GM10266 (cell line): ENCODE results near the gene GAD1.

Experiments used
- DNase-seq: peaks from one replicate; pipeline ENCODE4 v3.0.0; 2012; ENCODE audit errors: extremely low spot score
- TF ChIP-seq, protein P1 (sequence below): IDR thresholded peaks from 2 replicates; pipeline ENCODE4 v1.5.1; 2012; ENCODE audit warnings: mild to moderate bottlenecking, low read depth; ENCODE audit not compliant: control insufficient read depth, insufficient read depth; ENCODE audit errors: missing control alignments

GAD1 gene

DNA sequence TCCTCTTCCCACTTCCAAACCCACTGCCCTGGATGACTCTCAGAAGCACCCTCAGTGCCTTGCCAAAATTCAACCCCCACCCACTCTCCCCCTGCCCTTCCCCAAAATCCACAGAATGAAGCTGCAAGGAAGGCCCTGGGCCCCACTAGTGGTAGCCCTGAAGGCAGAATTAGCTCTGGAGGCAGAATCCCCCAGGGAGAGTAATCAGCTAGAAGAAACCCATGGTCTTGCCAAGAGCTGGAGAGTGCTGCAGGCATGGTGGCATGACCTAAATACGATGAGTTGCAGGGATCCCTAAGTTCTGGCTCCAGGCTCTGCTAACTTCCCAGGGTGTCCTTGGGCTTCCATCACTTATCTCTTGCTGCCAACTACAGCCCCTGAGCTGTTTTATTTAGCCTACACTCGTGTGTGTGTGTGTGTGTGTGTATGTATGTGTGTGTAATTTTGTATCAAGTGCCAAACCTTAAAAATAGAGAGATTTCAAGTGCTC is 7.9 kb downstream of the GAD1 start:
- DNase-seq, result no peak
- TF ChIP-seq, protein P1, sequence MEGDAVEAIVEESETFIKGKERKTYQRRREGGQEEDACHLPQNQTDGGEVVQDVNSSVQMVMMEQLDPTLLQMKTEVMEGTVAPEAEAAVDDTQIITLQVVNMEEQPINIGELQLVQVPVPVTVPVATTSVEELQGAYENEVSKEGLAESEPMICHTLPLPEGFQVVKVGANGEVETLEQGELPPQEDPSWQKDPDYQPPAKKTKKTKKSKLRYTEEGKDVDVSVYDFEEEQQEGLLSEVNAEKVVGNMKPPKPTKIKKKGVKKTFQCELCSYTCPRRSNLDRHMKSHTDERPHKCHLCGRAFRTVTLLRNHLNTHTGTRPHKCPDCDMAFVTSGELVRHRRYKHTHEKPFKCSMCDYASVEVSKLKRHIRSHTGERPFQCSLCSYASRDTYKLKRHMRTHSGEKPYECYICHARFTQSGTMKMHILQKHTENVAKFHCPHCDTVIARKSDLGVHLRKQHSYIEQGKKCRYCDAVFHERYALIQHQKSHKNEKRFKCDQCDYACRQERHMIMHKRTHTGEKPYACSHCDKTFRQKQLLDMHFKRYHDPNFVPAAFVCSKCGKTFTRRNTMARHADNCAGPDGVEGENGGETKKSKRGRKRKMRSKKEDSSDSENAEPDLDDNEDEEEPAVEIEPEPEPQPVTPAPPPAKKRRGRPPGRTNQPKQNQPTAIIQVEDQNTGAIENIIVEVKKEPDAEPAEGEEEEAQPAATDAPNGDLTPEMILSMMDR, result no peak

DNA sequence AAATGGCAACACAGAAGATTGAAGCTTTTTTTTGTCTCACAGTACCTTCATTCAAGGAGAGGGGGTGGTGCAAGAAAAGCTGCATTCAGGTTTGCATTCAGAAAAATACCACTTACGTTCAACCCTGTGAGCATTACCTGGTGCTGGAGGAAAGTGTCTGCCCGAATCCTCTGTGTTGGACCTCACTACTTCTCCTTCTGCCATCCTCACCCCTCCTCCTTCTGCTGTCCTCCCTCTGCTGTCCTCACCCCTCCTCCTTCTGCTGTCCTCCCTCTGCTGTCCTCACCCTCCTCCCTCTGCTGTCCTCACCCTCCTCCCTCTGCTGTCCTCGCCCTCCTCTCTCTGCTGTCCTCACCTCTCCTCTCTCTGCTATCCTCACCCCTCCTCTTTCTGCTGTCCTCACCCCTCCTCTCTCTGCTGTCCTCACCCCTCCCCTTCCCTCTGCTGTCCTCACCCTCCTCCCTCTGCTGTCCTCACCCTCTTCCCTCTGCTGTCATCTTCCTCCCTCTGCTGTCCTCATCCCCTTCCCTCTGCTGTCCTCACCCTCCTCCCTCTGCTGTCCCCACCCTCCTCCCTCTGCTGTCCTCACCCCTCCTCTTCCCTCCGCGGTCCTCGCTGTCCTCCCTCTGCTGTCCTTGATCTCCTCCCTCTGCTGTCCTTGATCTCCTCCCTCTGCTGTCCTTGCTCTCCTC is 11.3 kb downstream of the GAD1 start:
- DNase-seq, result no peak
- TF ChIP-seq, protein P1, result no peak

DNA sequence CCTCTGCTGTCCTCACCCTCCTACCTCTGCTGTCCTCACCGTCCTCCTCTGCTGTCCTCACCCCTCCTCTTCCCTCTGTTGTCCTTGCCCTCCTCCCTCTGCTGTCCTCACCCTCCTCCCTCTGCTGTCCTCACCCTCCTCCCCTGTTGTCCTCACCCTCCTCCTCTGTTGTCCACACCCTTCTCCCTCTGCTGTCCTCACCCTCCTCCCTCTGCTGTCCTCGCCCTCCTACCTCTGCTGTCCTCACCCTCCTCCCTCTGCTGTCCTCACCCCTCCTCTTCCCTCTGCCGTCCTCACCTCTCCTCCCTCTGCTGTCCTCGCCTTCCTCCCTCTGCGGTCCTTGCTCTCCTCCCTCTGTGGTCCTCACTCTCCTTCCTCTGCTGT is 11.8 kb downstream of the GAD1 start:
- TF ChIP-seq, protein P1, result no peak
- DNase-seq, result no peak

DNA sequence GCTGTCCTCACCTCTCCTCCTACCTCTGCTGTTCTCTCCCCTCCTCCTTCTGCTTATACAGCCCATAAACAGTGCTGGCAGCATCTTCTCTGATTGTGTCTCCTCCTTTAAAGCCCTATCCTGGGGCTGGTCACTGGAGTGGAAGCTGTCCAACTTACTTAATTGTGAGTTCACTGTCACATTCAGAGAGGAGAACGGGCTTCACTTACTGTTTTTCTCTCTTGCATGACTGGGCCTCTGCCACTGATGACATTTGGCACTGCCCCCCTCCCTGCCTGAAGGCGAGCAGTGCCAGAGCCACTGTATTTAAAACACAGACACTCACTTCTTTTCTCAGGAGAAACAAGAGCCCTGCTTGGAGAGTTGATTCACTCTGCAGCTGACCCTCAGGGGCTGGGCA is 12.3 kb downstream of the GAD1 start:
- no peak for DNase-seq

DNA sequence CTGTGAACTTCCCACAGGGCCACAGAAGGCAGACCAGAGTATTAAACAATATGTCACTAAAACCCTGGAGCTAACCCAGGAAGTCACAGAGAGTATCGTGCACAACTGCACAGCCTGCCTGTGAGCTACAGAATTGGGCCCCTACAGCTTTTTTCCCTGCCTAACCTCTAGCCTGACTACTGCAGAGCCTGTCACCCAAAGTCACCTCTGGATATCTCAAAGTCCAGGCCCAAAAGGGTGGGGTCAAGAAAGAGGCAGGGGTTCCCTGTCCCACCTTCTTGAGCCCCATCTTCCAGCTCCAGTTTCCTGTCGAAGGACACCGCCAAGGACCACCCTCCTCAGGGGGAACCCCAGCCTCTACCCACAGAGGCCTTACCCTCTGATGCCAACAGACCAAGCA is 13.5 kb downstream of the GAD1 start:
- TF ChIP-seq, protein P1, result no peak
- DNase-seq, result no peak

More for the DNA sequence above, 12.3 kb downstream of the GAD1 start:
- TF ChIP-seq, protein P1, result no peak

DNA sequence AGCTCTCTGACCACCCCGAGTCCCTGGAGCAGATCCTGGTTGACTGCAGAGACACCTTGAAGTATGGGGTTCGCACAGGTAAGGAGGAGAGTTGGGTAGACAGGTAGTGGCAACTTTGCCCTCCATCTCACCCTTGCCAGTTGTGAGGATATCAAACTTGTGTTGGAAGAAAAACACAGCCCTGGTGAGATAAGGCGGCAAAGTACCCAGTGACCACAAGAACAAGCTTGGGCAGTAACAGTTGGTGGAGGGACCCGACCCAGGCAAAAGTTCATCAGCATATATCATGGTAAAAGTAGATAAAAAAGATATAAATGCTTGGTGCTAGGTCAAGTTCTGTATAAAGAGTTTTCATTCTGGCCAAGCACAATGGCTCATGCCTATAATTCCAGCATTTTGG is 14.4 kb downstream of the GAD1 start:
- DNase-seq, result no peak
- TF ChIP-seq, protein P1, result no peak

DNA sequence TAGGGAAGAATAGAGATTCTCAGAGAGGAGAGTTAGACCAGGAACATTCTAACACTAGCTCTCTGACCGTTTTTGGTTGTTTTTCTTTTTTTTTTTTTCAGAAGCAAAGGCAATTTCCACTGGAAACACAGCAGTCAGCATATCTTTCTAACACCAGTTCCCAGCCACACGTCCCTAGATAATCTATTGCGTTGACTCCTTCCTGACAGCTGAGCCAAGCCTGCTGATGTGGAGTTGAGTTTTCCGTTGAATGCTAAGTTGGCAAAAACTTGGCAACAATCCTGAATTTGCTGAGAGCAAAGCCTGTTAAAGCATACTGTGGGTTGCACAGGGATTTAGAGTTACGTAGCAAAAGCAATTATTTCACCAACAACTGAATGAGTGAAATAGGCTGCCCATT is 19.3 kb downstream of the GAD1 start:
- TF ChIP-seq, protein P1, result no peak
- DNase-seq, result no peak
